Muscle of back (tissue), 13 donors: ENCODE results near the gene RPS27L. TPM values are rescaled to one million over a fixed set of nuclear protein-coding genes. Genes with fewer than 3 reads are reported as not detected.

ENCODE experiments used
- DNase-seq, 3 donors: peaks; one replicate each; pipeline versions ENCODE4 v3.0.0 to v3.0.0-alpha.2; 2013
- long read RNA-seq, 9 donors: transcript quantifications; one replicate each; lab custom pipeline, GENCODE V29; 2026
- polyA plus RNA-seq, 10 donors: library from polyadenylated mRNA; unstranded; fragments of 120-200 nt; gene quantifications; one replicate each; pipeline ENCODE4 v1.2.1, GENCODE V29; 2013; ENCODE audit not compliant: insufficient read length in 10 of 10

Gene RPS27L
- 10 to 100 TPM; 56.0 to 65.2 (median 62.0) TPM for polyA plus RNA-seq
- long read RNA-seq, donor 1, full-length matches to known transcripts: 127 of 127 reads
- long read RNA-seq, donor 1, partial matches to known transcripts: 0 of 127 reads
- long read RNA-seq, donor 1, other reads (novel, unspliced or antisense): 0 of 127 reads
- long read RNA-seq, donor 2, full-length matches to known transcripts: 94 of 94 reads
- long read RNA-seq, donor 2, partial matches to known transcripts: 0 of 94 reads
- long read RNA-seq, donor 2, other reads (novel, unspliced or antisense): 0 of 94 reads
- long read RNA-seq, donor 3: 0 reads
- long read RNA-seq, donor 4, full-length matches to known transcripts: 106 of 127 reads
- long read RNA-seq, donor 4, partial matches to known transcripts: 12 of 127 reads
- long read RNA-seq, donor 4, other reads (novel, unspliced or antisense): 9 of 127 reads
- long read RNA-seq, donor 5, full-length matches to known transcripts: 133 of 162 reads
- long read RNA-seq, donor 5, partial matches to known transcripts: 5 of 162 reads
- long read RNA-seq, donor 5, other reads (novel, unspliced or antisense): 24 of 162 reads
- long read RNA-seq, donor 6, full-length matches to known transcripts: 163 of 163 reads
- long read RNA-seq, donor 6, partial matches to known transcripts: 0 of 163 reads
- long read RNA-seq, donor 6, other reads (novel, unspliced or antisense): 0 of 163 reads
- long read RNA-seq, donor 7, full-length matches to known transcripts: 72 of 80 reads
- long read RNA-seq, donor 7, partial matches to known transcripts: 8 of 80 reads
- long read RNA-seq, donor 7, other reads (novel, unspliced or antisense): 0 of 80 reads
- long read RNA-seq, donor 8, full-length matches to known transcripts: 111 of 111 reads
- long read RNA-seq, donor 8, partial matches to known transcripts: 0 of 111 reads
- long read RNA-seq, donor 8, other reads (novel, unspliced or antisense): 0 of 111 reads
- long read RNA-seq, donor 9, full-length matches to known transcripts: 15 of 15 reads
- long read RNA-seq, donor 9, partial matches to known transcripts: 0 of 15 reads
- long read RNA-seq, donor 9, other reads (novel, unspliced or antisense): 0 of 15 reads

DNA sequence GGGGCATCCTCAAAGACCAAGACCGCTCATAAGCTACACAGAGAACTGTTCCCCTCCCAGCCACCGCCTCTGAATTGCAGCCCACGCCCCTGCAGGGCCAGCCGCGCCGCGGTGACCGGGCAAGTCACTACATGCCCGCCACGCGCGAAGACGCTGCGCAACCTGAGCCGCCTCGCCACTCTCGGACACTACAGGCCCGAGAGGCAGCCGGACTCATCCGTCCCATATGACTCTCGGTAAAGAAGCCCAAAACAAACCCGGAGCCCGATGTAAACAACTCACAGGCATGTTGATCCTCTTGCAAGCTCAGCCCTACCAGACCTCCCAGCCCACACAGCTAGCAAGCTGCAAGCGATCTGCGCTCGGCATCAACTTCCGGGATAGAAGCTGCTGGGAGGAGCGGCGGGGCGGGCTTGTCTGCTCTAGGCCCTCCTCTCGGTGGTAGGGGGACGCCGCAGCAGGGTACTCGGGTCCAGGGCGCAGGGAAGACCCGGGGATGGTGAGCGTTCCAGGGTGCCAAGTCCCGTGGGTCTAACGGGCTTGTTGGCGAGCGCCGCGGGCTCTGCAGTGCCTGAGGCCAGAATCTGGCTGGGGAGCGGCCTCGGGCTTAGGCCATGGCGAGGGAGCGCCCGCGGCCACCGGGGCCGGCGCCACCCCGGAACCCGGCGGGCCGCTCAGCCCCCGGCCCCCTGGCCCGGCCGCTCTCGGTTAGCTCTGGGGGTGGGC is at the start of gene RPS27L:
Gene RPS27L (minus strand): TSS at position 360 of the 726 bp plus-strand sequence. CDS start 72 bp downstream, at position 288.
- DNase-seq: peak; percentile 92 to 98 (median 93)

DNA sequence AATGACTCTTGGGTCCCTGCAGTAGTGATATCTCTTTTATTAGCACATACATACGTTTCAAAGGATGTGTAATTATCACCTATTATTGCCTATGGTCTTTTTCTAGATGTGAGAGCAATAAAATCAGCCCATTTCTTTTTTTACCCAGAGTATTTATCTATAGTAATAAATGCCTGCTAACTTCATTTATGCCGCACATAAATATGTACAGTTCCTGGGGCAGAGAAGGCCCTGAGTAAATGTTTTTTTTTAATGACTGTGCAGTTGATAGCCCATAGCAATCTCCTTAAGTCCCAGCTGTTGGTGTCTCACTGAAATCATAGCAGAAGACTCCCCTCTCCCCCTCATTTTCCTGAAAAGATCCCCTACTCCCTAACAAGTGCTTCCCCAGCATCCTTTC is 48.8 kb upstream of the RPS27L start:
- no peak for DNase-seq

DNA sequence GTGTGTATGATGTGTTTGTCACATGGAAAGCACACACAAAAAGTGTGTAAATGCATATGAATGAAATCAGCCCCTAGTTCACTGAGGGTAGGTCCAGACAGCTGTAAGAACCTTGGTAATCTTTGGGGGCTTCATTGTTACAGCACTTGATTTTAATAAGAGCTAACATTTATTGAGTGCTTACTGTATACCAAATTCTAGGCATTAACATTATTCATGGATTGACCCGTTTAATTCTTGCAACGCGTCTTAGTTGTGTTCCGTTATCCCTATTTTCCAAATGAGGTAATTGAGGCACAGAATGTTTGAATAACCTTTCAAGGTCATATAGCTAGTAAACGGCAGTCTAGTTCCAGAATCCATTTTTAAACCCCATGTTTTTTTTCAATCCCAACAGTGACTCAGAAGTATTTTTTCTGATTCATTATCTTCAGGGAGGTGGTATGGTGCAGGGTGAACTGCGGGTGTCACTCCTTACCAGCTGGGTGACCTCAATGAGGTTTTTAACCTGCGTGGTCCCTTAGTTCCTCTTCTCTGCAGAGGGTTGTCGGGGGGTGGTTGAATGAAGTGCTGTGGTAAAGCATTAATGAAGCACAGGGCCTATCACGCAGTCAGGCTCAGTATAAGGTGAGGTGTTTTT is 46.3 kb upstream of the RPS27L start:
- DNase-seq: no peak

DNA sequence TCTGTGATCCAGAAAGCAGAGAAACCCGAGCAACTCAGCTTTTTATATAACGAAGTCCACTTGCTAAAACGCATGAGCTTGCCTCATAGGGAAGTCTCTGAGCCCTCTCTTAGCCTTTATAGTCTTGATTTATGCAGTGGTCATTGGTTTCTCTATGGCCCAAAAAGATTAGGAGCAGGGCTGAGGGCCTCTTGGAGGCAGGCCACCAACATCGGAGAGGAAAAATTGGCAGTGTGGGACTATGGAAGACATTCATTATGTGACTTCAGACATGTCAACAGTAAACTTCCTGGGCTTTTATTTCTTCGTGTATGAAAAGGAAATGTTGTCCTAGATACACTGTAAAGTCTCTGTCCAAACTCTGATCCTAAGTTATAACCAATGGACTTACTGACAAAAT is 45.6 kb upstream of the RPS27L start:
- no peak for DNase-seq

DNA sequence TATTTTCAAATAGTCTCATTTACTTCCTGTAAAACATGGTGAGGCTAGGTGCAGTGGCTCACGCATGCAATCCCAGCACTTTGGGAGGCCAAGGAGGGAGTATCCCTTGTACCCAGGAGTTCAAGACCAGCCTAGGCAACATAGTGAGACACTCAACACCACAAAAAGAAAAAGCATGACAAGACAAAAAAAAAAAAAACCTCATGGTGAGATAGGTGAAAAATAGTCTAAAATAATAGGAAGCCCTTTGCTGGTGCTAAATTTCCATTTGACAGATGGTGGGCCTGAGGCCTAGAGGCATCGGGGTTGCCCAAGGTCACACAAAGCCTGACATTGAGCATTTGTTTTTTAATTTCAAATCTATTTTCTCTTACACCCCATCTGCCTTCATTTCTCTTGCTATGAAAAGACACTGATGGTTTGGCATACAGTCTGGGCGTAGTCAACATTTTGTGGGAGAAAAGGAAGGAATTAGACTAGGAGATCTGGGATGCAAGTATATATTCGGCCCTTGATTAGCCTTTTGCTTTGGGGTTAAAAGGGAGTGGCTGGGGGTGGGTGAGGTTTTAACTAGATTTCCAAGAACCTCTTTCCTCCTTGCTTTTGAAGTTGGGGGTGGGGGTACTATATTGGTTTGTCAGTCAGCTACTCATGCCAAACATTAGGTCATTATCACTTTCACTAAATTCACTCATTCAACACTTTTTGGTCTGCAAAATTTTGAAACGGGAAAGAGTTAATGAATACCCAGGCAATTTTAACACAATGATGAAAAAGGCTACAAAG is 43.4 kb upstream of the RPS27L start:
- DNase-seq: no peak

DNA sequence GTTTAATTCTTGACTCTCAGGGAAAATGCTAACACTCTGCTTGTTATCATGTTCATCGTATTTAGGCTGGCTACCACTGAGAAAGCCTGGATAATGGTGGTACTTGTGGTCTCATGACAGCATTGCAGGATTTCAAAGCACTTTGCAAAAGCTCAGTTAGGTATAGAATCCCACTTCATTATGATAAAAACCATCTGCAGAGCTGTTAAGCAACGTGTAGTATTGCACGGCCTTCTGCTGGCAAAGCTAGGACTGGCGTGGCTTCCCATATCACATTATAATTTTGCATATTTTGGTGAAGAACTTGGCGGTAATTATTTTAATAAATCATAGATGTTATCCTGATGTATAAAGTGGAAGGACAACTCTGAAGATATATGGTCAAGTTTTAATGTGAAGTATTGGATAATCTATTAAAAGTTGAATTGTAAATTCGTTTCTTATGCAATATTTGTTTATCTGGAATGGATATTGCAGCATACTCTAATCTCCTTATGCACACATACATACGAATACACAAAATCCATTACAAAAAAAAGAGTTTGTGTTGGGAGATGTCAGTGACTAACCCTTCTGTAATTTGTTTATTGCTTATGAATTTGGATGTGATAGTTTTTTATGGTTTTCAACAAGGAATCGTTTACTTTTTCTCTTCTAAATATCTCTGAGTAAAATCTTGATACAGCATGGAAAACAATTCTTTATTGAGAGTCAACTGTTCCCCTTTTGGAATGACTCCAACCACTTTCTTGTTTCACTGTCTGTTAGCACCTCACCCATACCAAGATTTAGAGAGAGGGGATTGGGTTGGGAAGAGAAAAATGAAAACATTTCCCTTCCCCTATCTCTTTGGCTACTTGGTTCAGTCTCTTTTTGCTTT is 41.3 kb upstream of the RPS27L start:
- DNase-seq: no peak

DNA sequence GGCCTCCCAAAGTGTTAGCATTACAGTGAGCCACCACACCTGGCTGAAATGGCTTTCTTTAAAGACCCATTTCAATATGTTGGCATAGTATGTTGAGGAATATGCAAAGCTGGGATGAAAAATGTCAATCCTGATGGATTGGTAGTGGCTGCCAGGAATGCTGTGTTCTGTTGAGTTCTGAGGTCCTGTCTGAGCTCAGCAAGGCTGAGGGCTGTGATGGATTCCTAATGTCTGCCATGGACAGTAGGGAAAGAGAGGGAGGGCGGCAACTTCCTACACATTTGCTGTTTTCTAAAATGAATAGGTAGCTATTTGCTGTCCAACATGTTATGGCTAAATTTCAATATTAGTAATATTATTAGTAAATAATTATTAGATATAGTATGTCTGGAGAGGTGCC is 40.3 kb upstream of the RPS27L start:
- DNase-seq: no peak

DNA sequence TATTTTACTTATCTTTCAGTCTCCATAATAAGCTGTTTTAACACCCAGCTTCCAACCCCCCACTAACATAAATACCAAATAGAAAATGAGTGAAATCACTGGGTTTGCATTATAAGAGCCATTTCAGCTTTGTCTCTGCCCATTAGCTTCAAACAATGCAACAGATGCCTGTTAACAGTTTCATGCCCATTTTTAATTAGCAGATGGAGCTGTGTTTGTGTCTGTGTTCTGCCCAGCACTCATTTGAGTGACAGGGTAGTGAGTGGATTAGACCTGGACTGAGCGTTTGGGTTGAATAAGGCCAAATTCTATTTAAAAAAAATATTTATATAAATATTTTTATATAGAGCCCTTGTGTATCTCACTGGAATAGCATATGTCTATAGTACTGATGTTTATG is 39.6 kb upstream of the RPS27L start:
- no peak for DNase-seq

DNA sequence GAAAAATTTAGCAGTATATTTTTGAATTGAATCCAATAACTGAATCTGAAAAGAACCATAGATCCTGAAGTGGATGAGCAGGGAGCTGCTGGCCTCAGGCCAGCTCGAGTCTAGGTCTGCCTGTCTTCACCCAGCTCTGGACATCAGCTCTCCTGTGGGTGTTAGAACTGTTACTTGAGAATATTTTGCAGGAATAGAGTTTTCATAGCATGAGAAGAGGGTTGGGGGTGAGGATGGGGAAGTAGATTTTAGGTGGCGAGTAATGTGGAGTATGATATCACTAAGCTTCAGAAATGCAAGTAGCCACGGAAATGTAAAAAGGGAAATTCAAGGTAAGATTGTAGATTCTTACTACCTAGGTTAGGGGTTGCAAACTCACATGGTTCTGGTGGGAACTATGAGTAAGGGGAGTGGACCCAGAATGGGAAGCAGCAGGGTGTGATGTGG is 38.3 kb upstream of the RPS27L start:
- no peak for DNase-seq

DNA sequence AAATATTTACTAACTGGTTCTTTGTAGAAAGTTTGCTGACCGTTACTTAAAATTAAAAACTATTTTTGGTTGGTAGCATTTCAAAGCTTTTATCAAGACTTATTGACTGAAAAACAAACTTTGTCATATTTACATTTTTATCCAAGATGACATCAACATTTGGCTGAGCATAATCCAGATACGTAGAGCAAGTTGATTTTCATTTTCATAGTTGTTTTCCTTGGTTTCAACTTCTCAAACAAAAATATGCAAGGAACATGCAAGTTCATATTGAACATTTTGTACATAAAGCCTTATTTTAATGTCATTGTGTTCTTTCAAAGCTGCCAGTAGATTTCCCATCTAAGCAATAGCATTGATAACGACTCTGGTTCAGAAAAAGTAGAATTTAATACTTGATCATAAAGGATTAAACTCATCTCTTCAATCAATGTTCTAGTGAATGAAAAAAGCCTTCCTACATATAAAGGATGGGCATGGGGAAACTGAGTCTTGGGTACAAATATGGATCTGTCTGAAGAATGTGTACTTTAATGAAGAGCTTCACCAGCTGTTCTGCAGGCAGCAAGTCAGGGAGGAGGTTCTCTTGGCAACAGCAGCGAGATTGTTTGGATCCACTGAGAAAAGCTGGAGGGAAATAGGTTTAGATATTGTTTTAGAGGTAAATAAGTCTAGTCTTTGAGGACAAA is 37.7 kb upstream of the RPS27L start:
- peak in 2 of 3 donors; percentile 67 to 81 for DNase-seq

DNA sequence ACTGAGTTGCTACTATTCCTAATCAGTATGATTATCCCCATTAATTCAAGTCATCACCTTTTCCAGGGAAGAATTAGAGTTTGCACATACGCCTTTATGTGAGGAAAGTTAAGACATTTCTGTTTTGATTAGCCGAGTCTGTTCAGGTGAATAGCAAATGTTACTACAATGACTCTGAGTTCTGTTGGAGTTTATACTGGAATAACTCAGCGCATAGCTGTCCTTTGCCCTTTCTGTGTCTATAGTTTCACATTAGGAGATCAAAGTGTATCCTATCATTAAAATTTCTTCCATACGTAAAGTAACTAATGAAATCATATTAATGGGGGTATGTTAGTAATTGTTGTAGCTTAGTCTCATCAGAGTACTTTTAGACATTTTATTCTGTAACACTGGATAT is 37.0 kb upstream of the RPS27L start:
- DNase-seq: no peak

DNA sequence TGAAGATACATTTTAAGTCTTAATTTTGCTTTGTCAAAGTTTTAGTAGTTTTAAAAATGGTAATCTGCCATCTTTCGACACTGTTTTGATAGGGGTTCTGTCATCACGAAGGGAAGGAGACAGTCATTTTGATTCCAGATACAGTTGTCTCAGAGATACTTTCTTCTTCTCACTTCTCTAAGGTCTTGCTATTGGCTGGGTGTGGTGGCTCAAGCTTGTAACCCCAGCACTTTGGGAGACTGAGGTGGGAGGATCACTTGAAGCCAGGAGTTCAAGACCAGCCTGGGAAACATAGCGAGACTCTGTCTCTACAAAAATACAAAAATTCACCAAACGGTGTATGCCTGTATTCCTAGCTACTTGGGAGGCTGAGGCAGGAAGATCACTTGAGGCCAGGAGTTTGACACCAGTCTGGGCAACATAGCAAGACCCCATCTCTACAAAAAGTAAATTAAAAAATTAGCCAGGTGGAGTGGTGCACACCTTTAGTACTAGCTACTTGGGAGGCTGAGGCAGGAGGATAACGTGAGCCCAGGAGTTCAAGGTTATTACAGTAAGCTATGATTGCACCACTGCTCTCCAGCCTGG is 35.4 kb upstream of the RPS27L start:
- no peak for DNase-seq

DNA sequence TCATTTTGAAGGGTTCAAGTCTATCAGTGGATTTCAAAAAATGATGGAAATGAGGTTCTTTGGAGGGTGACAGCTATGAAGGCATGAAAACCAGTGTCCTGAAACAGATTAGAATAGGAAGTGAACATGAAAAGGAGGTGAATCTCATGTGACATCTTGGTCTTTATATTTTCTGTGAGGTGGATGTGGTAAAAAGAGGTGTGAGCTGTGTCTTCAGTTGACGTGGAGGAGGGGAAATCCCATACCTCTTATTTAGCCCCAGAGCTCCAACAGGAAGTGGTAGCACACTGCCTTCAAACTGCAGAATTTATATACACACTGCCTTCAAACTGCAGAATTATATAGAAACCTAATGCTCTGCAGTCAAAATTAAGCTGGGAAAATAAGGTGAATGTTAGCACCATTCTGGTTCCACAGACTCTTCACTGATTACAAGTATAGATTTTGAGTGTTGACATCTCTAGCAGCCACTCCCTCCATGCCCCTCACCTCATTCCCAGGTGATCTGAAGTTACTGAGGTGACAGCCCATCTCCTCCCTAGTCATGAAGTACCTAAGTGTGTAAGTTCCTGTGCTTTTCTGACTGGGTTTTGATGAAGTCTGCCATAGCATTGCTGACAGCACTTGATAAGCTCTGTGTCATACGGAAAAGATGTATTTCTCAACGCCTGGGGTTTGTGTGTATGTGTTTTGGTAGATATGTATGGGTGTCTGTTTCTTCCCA is 34.8 kb upstream of the RPS27L start:
- no peak for DNase-seq

DNA sequence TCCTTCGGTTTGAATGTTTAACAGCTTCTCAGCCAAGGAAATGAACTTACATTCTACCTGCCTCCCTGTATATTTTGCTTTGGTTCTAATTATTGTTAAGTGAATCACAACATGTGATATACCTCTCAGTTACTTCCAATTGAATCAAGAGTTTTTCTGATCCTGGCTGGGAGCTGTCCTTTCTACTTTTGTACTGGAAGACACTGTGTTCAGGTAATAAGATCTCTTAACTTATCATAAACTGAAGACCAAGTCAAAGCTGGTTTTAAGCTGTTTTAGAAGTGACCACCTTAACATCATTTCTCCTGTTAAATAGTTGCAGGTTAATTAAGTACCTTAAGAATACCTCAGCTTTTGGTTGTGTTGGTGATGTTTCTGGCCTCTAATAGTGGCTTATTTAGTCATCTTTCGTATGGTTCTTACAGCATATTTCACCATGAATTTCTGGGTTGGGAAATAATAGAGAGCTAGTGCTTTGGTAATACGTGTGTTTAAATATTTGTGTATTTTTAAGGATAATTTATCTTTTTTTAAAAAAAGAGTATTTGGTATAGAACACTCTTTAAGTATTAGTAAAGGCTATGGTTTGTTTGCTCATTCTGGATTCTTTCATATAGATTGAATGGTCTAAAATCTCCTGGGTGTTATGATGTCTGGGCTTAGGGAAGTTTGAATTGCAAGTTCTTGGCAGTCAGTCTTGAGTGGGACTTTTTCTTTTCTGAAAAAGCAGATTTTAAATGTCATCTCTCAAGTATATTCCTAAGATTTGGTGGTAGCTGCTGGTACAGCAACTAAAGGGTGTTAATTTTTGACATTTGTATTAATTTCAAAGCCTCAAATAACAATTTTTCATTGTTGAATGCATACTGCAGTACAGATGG is 33.7 kb upstream of the RPS27L start:
- DNase-seq: no peak

DNA sequence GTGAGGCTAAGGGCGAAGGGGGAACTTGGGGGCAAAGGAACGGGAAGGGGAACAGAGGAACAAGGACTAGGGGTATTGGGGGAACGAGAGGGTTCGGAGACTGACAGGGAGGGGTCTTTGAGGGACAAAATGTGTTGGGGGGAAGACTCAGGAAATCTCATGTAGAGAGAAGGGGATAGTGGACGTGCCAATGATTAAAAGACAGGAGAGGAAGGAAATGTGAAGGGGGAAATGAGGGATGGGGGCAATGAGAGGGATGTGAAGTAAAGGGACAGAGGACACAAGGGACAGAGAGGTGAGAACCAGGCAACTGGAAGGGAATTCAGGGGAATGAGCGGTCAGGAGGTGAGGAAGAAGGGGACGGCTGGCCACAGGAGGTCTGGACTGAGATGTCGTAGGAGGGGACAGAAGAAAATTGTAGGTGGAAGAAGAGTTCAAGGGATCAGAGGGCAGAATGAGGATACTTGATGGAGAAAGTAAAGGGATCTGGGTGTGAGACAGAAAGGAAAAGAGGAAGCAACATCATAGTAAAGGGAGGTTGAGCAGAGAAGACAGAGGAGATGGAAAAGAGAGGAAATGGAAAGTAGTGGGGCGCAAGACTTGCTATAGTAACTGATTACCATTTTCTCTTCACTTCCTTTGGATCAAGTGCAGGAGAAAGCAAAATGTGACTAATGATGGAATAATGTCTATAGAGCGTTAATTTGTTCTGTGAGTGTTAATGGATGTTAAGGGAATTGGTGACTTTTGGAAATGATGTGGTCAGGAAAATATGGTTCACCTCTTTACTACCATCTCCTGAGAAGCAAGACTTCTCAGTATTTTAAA is 32.9 kb upstream of the RPS27L start:
- DNase-seq: peak in 1 of 3 donors; percentile 65
